GM19099 (cell line): ENCODE measurements around the gene KRT71.

ENCODE experiments used
- POLR2A ChIP-seq: IDR thresholded peaks from 3 replicates; pipeline ENCODE4 v1.6.1; 2011; ENCODE audit warnings: low read depth; ENCODE audit not compliant: insufficient read length; ENCODE audit errors: extremely low read depth

Gene KRT71

GRCh38 chr12:52533686-52534470, 19.1 kb downstream of the KRT71 start:
- TF ChIP-seq POLR2A = no peak

- TF ChIP-seq POLR2A = no peak
Measured at GRCh38 chr12:52532636-52533035, 20.3 kb downstream of the KRT71 start.

GRCh38 chr12:52531566-52532300, 21.2 kb downstream of the KRT71 start:
- no peak for TF ChIP-seq POLR2A

GRCh38 chr12:52530905-52531304, 22.0 kb downstream of the KRT71 start:
- no peak for TF ChIP-seq POLR2A

- TF ChIP-seq POLR2A = no peak
Measured at GRCh38 chr12:52530366-52530765, 22.6 kb downstream of the KRT71 start.

GRCh38 chr12:52529846-52530245, 23.1 kb downstream of the KRT71 start:
- no peak for TF ChIP-seq POLR2A

- TF ChIP-seq POLR2A = no peak
Measured at GRCh38 chr12:52529417-52529816, 23.5 kb downstream of the KRT71 start.

GRCh38 chr12:52528641-52529143, 24.3 kb downstream of the KRT71 start:
- TF ChIP-seq POLR2A = no peak

- no peak for TF ChIP-seq POLR2A
Measured at GRCh38 chr12:52527121-52527800, 25.7 kb downstream of the KRT71 start.

- TF ChIP-seq POLR2A = no peak
Measured at GRCh38 chr12:52526511-52526951, 26.4 kb downstream of the KRT71 start.

GRCh38 chr12:52525661-52526499, 27.1 kb downstream of the KRT71 start:
- no peak for TF ChIP-seq POLR2A

GRCh38 chr12:52524898-52525591, 27.9 kb downstream of the KRT71 start:
- TF ChIP-seq POLR2A = no peak

GRCh38 chr12:52524241-52524897, 28.6 kb downstream of the KRT71 start:
- no peak for TF ChIP-seq POLR2A
